Activated CD4-positive, alpha-beta memory T cell treated with anti-CD3 and anti-CD28 coated beads, Interleukin-2, amount 10 ng/mL, durations not matched to agents 7 days and 5 days (primary cell): ENCODE measurements around the gene RBM10. TPM values are rescaled to one million over a fixed set of nuclear protein-coding genes. Genes with fewer than 3 reads are reported as not detected.
"Not testable (repeated sequence)": the region's sequence is repeated elsewhere in the genome, so short reads cannot be mapped to it uniquely, and the experiment has no call there.

Experiments
- CTCF ChIA-PET: fragments of 350-600 bp; sonication (Branson Sonifier 250); formaldehyde crosslinking; loops from one replicate; lab custom pipeline; 2021; ENCODE audit warnings: antibody characterized with exemption, inconsistent platforms; lab: Charles Lee
- POLR2A ChIA-PET: fragments of 350-600 bp; sonication (Branson Sonifier 250); formaldehyde crosslinking; loops from one replicate; lab custom pipeline; 2021; ENCODE audit warnings: antibody characterized with exemption; lab: Charles Lee
- DNase-seq: peaks from one replicate; pipeline ENCODE4 v3.0.0-alpha.2; 2020
- H3K27ac Mint-ChIP-seq: one replicate; pipeline ENCODE4 v1.8.0; 2021; ENCODE audit warnings: mild to moderate bottlenecking, mixed read lengths
- H3K27me3 Mint-ChIP-seq: one replicate; pipeline ENCODE4 v1.8.0; 2021; ENCODE audit warnings: mixed read lengths
- H3K36me3 Mint-ChIP-seq: one replicate; pipeline ENCODE4 v1.8.0; 2021; ENCODE audit warnings: low read depth, mixed read lengths
- H3K4me1 Mint-ChIP-seq: one replicate; pipeline ENCODE4 v1.8.0; 2021; ENCODE audit warnings: mixed read lengths
- H3K4me3 Mint-ChIP-seq: one replicate; pipeline ENCODE4 v1.8.0; 2021; ENCODE audit warnings: mild to moderate bottlenecking, mixed read lengths
- H3K9me3 Mint-ChIP-seq: one replicate; pipeline ENCODE4 v1.8.0; 2021; ENCODE audit warnings: mixed read lengths
- total RNA-seq, 2 experiments: library from RNA; stranded (reverse); gene quantifications; one replicate each; pipeline ENCODE4 v1.2.3, GENCODE V29; 2021

RBM10 gene
- total RNA-seq, 2 experiments from 2014 or later, result 55.3 to 57.0 TPM

DNA sequence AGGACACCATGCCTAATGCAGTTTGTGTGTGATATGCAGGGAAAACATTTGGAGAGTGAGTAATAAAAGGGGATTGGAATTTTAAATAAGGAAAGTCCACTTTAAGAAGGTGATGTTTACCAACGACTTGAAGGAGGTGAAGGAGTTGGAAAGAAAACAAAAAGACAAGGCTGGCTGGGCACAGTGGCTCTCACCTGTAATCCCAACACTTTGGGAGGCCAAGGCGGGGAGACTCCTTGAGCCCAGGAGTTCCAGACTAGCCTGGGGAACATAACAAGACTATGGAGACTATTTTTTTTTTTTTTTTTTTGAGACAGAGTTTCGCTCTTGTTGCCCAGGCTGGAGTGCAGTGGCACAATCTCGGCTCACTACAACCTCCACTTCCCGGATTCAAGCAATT is 11.5 kb upstream of the RBM10 start:
- POLR2A ChIA-PET, result interaction anchor here (2.1 kb wide), 1 partner anchor 11 kb away, joined by 10 read pairs; the partner anchor contains the start of genes NDUFB11 and RBM10
- CTCF ChIA-PET, result no interaction called here
- no peak overlapping the region for H3K27ac Mint-ChIP-seq

DNA sequence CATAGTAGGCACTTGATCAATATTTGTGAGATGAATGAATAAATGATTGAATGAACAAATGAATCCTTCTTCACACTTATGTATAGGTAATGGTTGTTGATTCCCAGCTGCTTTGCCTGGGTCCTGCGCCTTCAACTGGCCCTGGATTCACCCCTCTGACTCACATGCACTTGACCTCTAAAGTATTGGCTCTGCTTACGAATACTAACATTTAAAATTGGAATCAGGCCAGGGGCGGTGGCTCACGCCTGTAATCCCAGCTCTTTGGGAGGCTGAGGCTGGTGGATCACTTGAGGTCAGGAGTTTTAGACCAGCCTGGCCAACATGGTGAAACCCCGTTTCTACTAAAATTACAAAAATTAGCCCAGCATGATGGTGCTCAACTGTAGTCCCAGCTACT is 9.4 kb upstream of the RBM10 start:
- not testable (repeated sequence) for H3K27ac Mint-ChIP-seq, H3K9me3 Mint-ChIP-seq, H3K36me3 Mint-ChIP-seq, DNase-seq, H3K4me1 Mint-ChIP-seq, H3K4me3 Mint-ChIP-seq, H3K27me3 Mint-ChIP-seq
- POLR2A ChIA-PET, result interaction anchor here (2.1 to 2.4 kb wide), 2 partner anchors 9 to 55 kb away, joined by 9 to 10 read pairs; partner anchors contain the start of genes NDUFB11 and RBM10
- CTCF ChIA-PET, result interaction anchor here (1.8 kb wide), 1 partner anchor 9 kb away, joined by 7 read pairs; the partner anchor contains the start of genes NDUFB11 and RBM10

More for the DNA sequence above, 11.5 kb upstream of the RBM10 start:
- peaks cover 5% of the 10 kb centered on the region for H3K4me1 Mint-ChIP-seq
- H3K27me3 Mint-ChIP-seq, result no peaks in the 10 kb centered on the region
- DNase-seq, result no peak
- no peaks in the 10 kb centered on the region for H3K9me3 Mint-ChIP-seq
- H3K36me3 Mint-ChIP-seq, result no peaks in the 10 kb centered on the region
- no peak overlapping the region for H3K4me3 Mint-ChIP-seq

DNA sequence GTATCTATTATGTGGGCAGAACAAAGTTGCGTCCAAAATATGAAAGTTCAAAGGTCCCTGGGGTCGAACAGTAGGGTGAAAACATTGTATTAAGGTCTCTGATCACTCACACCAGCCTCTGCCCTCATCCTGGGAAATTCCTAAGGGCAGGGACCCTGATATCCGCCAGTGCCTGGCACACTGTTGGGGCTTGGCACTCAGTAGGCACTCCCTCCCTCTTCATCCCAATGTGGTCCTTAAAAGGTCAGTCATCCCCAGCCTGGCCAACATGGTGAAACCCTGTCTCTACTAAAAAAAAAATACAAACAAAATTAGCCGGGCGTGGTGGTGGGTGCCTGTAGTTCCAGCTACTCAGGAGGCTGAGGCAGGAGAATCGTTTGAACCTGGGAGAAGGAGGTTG is 6.8 kb upstream of the RBM10 start:
- Mint-ChIP-seq H3K27me3 (no peaks in the 10 kb centered on the region), H3K4me1 (peaks cover 12% of the 10 kb centered on the region), H3K4me3 (no peak overlapping the region), H3K9me3 (no peaks in the 10 kb centered on the region), H3K27ac (no peak overlapping the region), H3K36me3 (peaks cover 19% of the 10 kb centered on the region)
- DNase-seq, result no peak
- ChIA-PET CTCF (no interaction called here), POLR2A (no interaction called here)

DNA sequence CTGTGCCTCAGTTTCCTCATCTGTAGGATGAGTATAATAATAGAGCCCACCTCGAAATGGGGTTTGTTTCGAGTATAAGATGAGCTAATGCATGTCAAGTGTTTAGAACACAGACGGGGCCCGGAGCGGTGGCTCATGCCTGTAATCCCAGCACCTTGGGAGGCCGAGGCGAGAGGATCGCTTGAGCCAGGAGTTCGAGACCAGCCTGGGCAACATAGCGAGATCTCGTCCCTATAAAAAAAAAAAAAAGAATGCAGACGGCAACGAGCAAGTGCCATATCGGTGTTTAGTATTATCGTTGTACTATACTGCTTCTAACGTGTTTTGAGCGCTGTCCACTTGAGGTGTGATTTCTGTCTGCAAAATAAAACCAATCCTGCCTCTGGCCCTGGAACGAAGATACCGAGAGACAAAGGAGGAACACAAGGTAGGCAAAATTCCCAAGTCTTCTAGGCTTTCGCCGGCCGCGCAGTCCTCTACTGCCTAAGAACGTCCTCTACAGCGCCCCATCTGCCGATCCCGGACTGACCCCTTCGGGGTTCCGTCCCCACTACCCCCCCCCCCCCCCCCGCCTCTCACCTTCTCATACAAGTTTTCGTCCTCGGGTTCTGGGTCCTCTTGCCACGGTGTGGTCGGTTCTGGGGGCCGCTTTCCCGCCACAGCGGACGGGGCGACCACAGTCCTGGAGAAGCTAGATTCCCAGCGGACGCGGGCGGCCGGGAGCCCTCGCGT is 961 bp upstream of the RBM10 start:
- no peaks in the 10 kb centered on the region for H3K27me3 Mint-ChIP-seq
- H3K27ac Mint-ChIP-seq, result peak overlapping the region; percentile 99
- H3K4me1 Mint-ChIP-seq, result peaks cover 37% of the 10 kb centered on the region
- H3K4me3 Mint-ChIP-seq, result peak overlapping the region; percentile 97
- ChIA-PET POLR2A (interaction anchor here (1.2 to 4.1 kb wide), 12 partner anchors 9 to 1430 kb away, joined by 3 to 55 read pairs (median 10); partner anchors contain the start of genes CDK16, RBM3, RP2 and UBA1), CTCF (interaction anchor here (0.6 to 1.4 kb wide), 11 partner anchors 9 to 90 kb away, joined by 3 to 8 read pairs (median 4); no protein-coding TSS in a partner anchor)
- peaks cover 3% of the 10 kb centered on the region for H3K9me3 Mint-ChIP-seq
- no peak for DNase-seq
- peaks cover 42% of the 10 kb centered on the region for H3K36me3 Mint-ChIP-seq

DNA sequence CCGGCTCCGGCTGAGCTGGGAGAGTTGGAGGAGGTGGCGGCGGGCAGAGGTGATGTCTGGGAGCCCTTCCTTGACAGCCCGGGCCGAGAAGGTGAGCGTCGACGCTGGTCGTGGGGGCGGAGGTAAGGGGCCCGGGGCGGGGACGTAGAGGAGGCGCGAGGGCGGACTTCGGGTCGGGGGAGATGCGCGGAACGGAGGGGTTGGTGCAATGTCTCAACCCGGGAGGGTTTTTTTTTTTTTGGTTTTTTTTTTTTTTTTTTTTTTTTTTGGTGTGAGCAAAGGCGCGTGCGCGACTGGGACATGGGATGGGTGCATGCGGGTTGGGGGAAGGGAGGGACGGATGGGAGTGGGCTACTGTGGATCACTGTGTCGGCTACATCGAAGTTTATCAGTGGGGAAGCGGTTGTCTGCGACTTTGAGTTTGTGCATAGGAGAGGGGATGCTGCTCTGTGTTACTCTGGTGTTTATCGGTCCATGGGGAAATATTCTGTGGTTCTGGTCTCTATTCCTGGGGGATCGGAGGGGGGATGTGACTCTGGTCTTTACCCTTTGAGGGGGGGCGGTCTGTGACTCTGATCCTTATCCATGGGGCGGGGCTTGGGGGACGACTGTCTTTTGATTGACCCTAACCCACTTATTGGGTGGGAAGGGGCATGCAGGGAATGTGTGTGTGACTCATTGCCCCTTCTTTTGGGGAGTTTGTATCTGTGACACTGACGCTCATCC is 537 bp downstream of the RBM10 start:
- Mint-ChIP-seq H3K9me3 (peaks cover 3% of the 10 kb centered on the region), H3K4me3 (peak overlapping the region; percentile 97), H3K36me3 (peaks cover 45% of the 10 kb centered on the region), H3K4me1 (peaks cover 40% of the 10 kb centered on the region), H3K27ac (peak overlapping the region; percentile 99), H3K27me3 (no peaks in the 10 kb centered on the region)
- CTCF ChIA-PET, result interaction anchor here (0.8 to 1.4 kb wide), 11 partner anchors 8 to 411 kb away, joined by 3 to 8 read pairs (median 5); no protein-coding TSS in a partner anchor
- POLR2A ChIA-PET, result interaction anchor here (1.0 to 4.1 kb wide), 13 partner anchors 11 to 1429 kb away, joined by 3 to 55 read pairs (median 10); partner anchors contain the start of genes CDK16, RBM3, RP2 and UBA1
- DNase-seq, result no peak

DNA sequence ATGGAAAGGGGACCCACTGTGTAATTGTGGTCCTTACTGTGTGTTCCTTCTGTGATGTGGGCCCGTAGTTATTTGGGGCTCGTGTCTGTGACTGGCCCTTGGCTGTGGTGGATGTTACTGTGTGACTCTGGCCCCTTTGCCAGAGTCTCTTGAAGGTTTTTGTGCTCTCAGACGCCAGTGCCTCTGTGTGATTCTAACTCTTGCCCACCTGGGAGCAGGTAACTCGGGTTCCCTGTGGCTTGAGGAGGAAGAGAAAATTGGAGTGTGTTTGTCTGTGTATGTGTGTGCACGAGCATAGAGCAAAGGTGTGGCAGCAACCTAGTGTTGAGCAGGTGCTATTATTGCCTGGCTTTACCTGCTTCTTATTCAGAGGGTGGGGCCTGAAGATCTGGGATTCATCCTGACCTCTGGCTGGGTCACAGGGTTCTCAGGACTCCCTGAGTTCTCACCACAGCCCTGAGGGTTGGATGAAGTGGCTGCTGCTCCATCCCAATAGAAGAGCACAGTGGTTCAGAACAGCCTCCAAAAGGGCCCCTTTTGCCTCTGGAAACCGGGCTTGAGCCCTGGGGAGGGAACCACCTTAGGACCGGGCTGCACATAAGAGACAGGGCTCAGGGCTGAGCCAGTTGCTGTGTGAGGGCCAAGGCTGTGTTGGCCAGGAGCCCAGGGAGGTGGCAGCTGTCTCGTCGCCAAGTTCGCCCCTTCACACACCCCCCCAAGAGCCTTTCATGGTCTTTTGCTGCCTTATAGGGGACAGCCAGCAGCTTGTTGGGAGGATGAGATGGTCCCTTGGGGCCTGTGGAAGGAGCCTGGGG is 1.3 kb downstream of the RBM10 start:
- Mint-ChIP-seq H3K4me1 (peaks cover 41% of the 10 kb centered on the region), H3K9me3 (peaks cover 3% of the 10 kb centered on the region), H3K27me3 (no peaks in the 10 kb centered on the region), H3K4me3 (peak overlapping the region; percentile 97), H3K27ac (peak overlapping the region; percentile 99), H3K36me3 (peaks cover 47% of the 10 kb centered on the region)
- DNase-seq, result no peak
- ChIA-PET CTCF (no interaction called here), POLR2A (interaction anchor here (1.0 kb wide), 1 partner anchor 17 kb away, joined by 3 read pairs; no protein-coding TSS in a partner anchor)

DNA sequence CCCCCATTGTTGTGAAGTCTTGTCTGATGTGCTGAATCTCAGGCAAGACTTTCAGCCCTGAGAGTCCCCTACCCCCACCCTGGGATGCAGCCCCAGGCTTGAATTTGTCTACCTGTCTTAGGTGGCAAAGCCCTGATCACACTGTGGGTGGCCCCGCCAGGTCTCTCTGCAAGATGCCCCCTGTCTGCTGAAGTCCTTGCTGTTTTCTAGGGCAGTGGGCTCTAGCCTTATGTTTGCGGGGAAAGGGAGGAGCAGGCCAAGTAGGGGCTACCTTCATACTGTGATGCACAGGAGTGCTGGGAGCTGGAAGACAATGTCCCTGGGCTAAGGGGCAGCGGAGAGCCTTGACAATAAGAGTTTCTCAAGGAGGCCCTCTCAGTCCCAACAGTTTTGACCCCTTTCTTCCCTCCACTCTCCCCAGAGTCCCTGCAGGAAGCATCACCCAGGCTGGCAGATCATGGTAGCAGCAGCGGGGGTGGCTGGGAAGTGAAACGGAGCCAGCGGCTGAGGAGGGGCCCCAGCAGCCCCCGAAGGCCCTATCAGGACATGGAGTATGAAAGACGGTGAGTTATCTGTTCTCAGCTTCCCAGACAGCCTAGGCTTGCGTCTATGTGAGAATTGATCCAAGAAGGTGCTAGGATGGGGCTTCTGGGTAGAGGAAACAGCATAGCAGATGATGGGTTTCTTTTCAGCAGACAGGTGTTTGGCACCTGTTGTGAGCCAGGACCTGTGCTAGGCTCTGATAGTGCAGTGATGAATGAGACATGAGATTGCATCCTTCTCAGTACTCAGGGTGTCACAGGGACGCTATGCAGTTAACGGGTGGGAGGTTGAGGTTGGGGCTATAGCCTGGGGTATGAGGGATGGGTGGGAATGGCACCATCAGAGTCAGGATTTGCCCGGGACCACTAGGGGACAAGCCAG is 2.2 kb downstream of the RBM10 start:
- H3K27me3 Mint-ChIP-seq, result no peaks in the 10 kb centered on the region
- no peak for DNase-seq
- H3K27ac Mint-ChIP-seq, result no peak overlapping the region
- H3K9me3 Mint-ChIP-seq, result peaks cover 3% of the 10 kb centered on the region
- ChIA-PET POLR2A (interaction anchor here (1.0 kb wide), 1 partner anchor 18 kb away, joined by 3 read pairs; no protein-coding TSS in a partner anchor), CTCF (no interaction called here)
- peaks cover 39% of the 10 kb centered on the region for H3K4me1 Mint-ChIP-seq
- H3K36me3 Mint-ChIP-seq, result peaks cover 46% of the 10 kb centered on the region
- H3K4me3 Mint-ChIP-seq, result peak overlapping the region; percentile 24

DNA sequence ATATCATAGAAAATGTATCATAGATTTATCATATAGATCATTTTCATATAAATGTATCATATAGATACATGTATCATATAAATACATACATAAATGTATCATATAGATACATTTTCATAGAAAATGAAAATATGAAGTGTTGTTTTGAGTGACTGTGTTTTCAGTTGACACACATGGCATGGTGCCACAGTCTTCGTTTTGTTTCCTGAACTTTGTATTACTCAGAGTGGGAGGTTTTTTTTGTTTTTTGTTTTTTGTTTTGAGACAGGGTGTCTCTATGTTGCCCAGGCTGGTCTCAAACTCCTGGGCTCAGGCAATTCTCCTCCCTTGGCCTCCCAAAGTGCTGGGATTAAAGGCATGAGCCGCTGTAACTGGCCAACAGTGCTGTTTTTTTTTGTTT is 3.9 kb downstream of the RBM10 start:
- Mint-ChIP-seq H3K27me3 (no peaks in the 10 kb centered on the region), H3K36me3 (peaks cover 47% of the 10 kb centered on the region), H3K27ac (no peak overlapping the region), H3K9me3 (peaks cover 3% of the 10 kb centered on the region), H3K4me1 (peaks cover 28% of the 10 kb centered on the region), H3K4me3 (no peak overlapping the region)
- ChIA-PET POLR2A (no interaction called here), CTCF (no interaction called here)
- no peak for DNase-seq

DNA sequence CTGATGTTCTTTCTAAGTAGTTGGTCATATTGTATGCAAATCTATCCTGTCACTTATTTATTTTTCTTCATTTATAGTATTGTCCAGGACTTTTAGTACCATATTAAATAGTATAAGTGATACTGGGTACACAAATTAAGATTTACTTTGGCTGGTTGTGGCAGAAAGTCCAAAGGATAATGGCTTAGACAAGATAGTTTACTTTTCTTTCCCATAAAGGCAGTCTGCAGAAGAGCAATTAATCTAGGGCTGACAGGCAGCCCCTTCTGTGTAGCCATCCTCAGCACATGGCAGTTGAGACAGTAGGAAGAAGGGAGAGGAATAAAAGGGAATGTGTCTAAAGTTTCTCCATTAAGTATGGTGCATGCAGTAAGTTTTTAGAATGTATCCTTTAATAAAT is 6.4 kb downstream of the RBM10 start:
- H3K27me3 Mint-ChIP-seq, result no peaks in the 10 kb centered on the region
- H3K4me1 Mint-ChIP-seq, result peaks cover 22% of the 10 kb centered on the region
- no peak overlapping the region for H3K27ac Mint-ChIP-seq
- POLR2A ChIA-PET, result no interaction called here
- H3K36me3 Mint-ChIP-seq, result peaks cover 42% of the 10 kb centered on the region
- no peak overlapping the region for H3K4me3 Mint-ChIP-seq
- CTCF ChIA-PET, result no interaction called here
- H3K9me3 Mint-ChIP-seq, result peaks cover 3% of the 10 kb centered on the region
- no peak for DNase-seq

DNA sequence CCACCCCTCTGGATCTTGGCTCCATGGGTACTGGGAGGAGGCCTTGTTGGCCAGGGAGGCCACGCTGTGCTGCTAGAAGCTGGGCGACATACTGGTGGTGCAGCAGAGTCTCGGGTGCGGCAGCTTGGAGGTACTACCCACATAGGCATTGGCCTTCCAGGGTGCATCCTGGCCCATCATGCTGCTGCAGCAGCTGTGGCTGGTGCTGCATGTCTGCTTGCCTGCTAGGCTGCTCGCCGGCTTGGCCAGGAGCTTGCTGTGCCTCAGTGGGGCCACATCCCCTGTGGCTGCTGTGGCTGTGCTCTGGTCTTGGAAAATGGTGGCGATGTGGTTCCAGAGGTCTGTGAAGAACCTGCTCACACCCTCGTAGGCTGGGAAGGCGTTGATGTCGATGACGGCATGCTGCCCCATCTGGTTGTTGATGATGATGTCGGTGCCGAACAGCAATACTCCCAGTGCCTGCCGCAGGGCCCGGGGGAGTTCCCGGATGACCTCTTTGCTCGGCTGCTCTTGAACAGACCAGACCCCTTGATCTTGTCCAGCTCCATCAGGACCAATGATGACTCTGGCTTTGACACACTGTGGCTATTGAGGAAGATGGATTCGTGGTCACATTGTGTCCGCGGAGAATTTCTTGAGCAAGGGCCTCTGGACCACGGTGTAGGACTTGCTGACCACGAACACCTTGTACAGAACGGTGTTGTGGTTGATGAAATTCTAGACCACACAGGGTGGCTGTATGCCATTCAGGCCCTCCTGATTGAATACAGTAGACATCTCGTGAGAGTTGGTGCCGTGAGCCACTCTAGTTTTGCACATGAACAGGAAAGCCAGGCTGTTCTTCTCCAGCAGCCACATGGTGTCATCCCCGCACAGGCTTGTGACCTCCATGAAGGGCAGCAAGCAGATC is 11.8 kb downstream of the RBM10 start:
- H3K4me1 Mint-ChIP-seq, result peaks cover 2% of the 10 kb centered on the region
- ChIA-PET POLR2A (no interaction called here), CTCF (interaction anchor here (1.5 kb wide), 1 partner anchor 12 kb away, joined by 4 read pairs; the partner anchor contains the start of genes NDUFB11 and RBM10)
- H3K9me3 Mint-ChIP-seq, result no peaks in the 10 kb centered on the region
- no peak overlapping the region for H3K4me3 Mint-ChIP-seq
- no peak for DNase-seq
- H3K27me3 Mint-ChIP-seq, result no peaks in the 10 kb centered on the region
- no peak overlapping the region for H3K27ac Mint-ChIP-seq
- peaks cover 44% of the 10 kb centered on the region for H3K36me3 Mint-ChIP-seq

DNA sequence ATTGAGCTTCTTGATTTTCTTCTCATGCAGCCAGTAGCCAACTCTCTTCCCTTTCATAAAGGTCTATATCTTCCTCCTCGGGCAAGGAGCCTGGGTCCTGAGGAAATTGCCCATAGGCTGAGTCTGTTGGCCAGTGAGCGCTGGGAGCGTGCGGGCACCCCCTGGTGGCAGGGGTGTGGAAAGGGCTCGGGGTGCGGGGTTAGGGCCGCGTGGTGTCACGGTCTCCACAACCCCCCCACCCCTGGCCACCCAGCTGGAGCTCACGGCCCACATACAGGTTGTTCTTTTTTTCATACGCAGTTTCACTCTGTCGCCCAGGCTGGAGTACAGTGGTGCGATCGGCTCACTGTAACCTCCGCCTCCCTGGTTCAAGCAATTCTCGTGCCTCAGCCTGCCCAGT is 13.1 kb downstream of the RBM10 start:
- CTCF ChIA-PET, result interaction anchor here (0.7 to 1.5 kb wide), 2 partner anchors 13 to 66 kb away, joined by 3 to 4 read pairs; partner anchors contain the start of genes NDUFB11 and RBM10
- H3K4me3 Mint-ChIP-seq, result no peak overlapping the region
- no peaks in the 10 kb centered on the region for H3K27me3 Mint-ChIP-seq
- H3K27ac Mint-ChIP-seq, result no peak overlapping the region
- peaks cover 44% of the 10 kb centered on the region for H3K36me3 Mint-ChIP-seq
- H3K4me1 Mint-ChIP-seq, result peaks cover 2% of the 10 kb centered on the region
- H3K9me3 Mint-ChIP-seq, result no peaks in the 10 kb centered on the region
- POLR2A ChIA-PET, result interaction anchor here (1.2 kb wide), 1 partner anchor 13 kb away, joined by 4 read pairs; the partner anchor contains the start of genes NDUFB11 and RBM10
- no peak for DNase-seq
